Tibial nerve (tissue), 4 donors: ENCODE data around the gene CFAP45.

Source experiments
- CTCF ChIP-seq, 5 experiments: fragments of 200-600 bp in 3 of 5; fragments of 450-650 bp in 2 of 5; sonication (generic) in 3 of 5; IDR thresholded peaks; one replicate each; pipeline ENCODE4 v1.5.1; 2016 to 2019; ENCODE audit warnings: antibody characterized with exemption in 5 of 5, mild to moderate bottlenecking in 3 of 5, moderate library complexity in 2 of 5
- EP300 ChIP-seq, 2 donors: sonication (generic); formaldehyde crosslinking; IDR thresholded peaks; one replicate each; pipeline ENCODE4 v1.6.1; 2017; ENCODE audit warnings: antibody characterized with exemption in 2 of 2, mild to moderate bottlenecking in 1 of 2
- POLR2A ChIP-seq, 2 donors: fragments of 450-650 bp; IDR thresholded peaks; one replicate each; pipeline ENCODE4 v1.6.1; 2017; ENCODE audit warnings: antibody characterized with exemption in 2 of 2, mild to moderate bottlenecking in 2 of 2, moderate library complexity in 2 of 2

DNA sequence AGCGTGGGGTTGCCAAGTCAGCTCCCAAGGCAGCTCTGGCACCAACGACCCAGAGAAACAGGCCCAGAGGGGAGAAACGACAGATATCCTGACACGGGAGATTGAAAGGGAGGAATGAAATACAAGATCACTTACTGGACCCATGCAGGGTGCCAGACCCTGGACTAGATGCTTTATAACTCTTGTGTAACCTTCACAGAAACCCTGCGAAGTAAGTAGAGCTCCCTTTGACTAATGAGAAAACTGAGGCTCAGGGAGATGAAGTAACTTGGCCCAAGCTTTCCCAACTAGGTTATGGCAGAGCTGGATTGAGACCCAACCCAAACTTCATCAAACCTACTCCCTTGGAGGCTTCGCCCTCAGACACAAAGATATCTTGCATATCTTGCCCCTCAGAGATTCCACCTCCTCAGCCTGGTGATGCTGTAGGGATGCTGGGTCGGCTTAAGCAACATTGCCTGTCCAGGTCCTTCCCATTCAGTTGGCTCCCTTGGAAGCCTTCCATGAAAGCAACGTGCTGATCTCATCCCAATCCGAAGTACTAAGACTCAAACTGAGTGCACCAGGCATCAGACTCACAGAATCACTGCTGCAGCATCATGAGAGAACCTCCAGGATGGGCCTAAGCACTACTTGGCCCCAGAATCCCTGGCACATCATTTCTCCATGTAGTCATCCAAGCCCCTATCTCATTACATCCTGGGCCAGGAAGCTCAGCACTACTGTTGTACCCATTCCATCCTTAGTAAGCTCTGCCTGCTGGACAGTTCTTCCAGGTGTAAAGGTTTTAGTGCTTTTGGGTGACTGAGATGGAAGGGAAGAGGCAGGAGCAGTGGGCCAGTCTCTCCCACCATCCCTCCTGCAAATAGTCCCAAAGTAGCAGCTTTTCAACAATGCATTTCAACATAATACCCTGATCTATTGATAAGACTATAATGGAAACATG is 46.5 kb upstream of the CFAP45 start:
- TF ChIP-seq CTCF (IDR thresholded peaks at IDR 0.05) (no peak), POLR2A (IDR thresholded peaks at IDR 0.05) (no peak), EP300 (IDR thresholded peaks at IDR 0.05) (no peak)
